DND-41 (cell line): ENCODE results near the gene SH3GLB2.

Source experiments
- ATAC-seq: fragments of 200-7000 bp; cut with Tn5 transposase; 3 replicates; pipeline ENCODE4 v1.9.1; 2021; ENCODE audit warnings: low read depth; ENCODE audit not compliant: insufficient read depth
- DNase-seq: peaks from one replicate; pipeline ENCODE4 v3.0.0-alpha.2; 2020
- H2AFZ ChIP-seq: 2 replicates; pipeline ENCODE4 v1.6.0; 2012; ENCODE audit warnings: low read depth, low read length
- H3K27ac ChIP-seq: 2 replicates; pipeline ENCODE4 v1.5.1; 2012; ENCODE audit warnings: low read length, inconsistent platforms
- H3K27me3 ChIP-seq: fragments of 200-600 bp; sonication (generic); 2 replicates; pipeline ENCODE4 v1.6.0; 2012; ENCODE audit warnings: low read length, mild to moderate bottlenecking, inconsistent platforms; ENCODE audit not compliant: insufficient read depth, poor library complexity
- H3K36me3 ChIP-seq: 2 replicates; pipeline ENCODE4 v1.5.1; 2012; ENCODE audit warnings: low read length, inconsistent platforms; ENCODE audit not compliant: insufficient read depth
- H3K4me1 ChIP-seq: 2 replicates; pipeline ENCODE4 v1.5.1; 2012; ENCODE audit warnings: mild to moderate bottlenecking, low read length; ENCODE audit not compliant: insufficient read depth
- H3K4me2 ChIP-seq: 2 replicates; pipeline ENCODE4 v1.6.0; 2012; ENCODE audit warnings: mild to moderate bottlenecking, moderate library complexity, low read length, inconsistent platforms; ENCODE audit not compliant: insufficient read depth
- H3K4me3 ChIP-seq, 2 experiments: fragments of 200-600 bp in 1 of 2; shearing (Covaris generic) in 1 of 2; 2 replicates each; pipeline ENCODE4 v1.5.1; 2012 to 2016; ENCODE audit warnings: inconsistent platforms in 2 of 2, low read length in 2 of 2, mild to moderate bottlenecking in 2 of 2, low read depth in 1 of 2, moderate library complexity in 1 of 2
- H3K79me2 ChIP-seq: 2 replicates; pipeline ENCODE4 v1.6.0; 2012; ENCODE audit warnings: low read length, inconsistent platforms; ENCODE audit not compliant: insufficient read depth
- H3K9ac ChIP-seq: 2 replicates; pipeline ENCODE4 v1.6.0; 2012; ENCODE audit warnings: low read depth, mild to moderate bottlenecking, inconsistent platforms, low read length, moderate library complexity
- H3K9me3 ChIP-seq: 2 replicates; pipeline ENCODE4 v1.5.1; 2012; ENCODE audit warnings: low read length, moderate library complexity, mild to moderate bottlenecking, inconsistent platforms; ENCODE audit not compliant: insufficient read depth, severe bottlenecking
- H4K20me1 ChIP-seq: 2 replicates; pipeline ENCODE4 v1.6.0; 2012; ENCODE audit warnings: low read length; ENCODE audit not compliant: insufficient read depth
- EZH2 ChIP-seq: IDR thresholded peaks from 3 replicates; pipeline ENCODE4 v1.6.1; 2012; ENCODE audit warnings: borderline replicate concordance, low read depth, mild to moderate bottlenecking, moderate library complexity, low read length, inconsistent platforms; ENCODE audit not compliant: severe bottlenecking
- TF ChIP-seq, protein P1 (sequence below): IDR thresholded peaks from 2 replicates; pipeline ENCODE4 v1.5.1; 2012; ENCODE audit warnings: borderline replicate concordance, low read length, moderate library complexity, mild to moderate bottlenecking; ENCODE audit not compliant: poor library complexity, severe bottlenecking; ENCODE audit errors: extremely low read depth

Gene SH3GLB2

DNA sequence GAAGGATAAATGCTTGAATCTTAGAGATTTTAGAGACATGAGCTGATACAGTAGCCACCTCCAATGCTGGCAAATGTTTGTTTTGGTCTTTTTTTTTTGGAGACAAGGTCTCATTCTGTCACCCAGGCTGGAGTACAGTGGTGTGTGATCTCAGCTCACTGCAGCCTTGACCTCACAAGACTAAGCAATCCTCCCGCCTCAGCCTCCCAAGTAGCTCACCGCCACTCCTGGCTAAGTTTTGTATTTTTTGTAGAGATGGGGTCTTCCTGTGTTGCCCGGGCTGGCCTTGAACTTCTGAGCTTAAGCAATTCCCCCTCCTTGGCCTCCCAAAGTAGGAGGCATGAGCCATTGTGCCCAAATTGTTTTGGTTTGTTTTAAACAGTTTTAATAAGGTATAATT, 46.0 kb upstream of the SH3GLB2 start:
- H3K4me2 ChIP-seq = no peak overlapping the region
- H3K4me3 ChIP-seq = no peak overlapping the region
- H3K79me2 ChIP-seq = no peaks in the 10 kb centered on the region
- H3K27me3 ChIP-seq = no peaks in the 10 kb centered on the region
- H3K36me3 ChIP-seq = peaks cover 8% of the 10 kb centered on the region
- no peaks in the 10 kb centered on the region; the same call in 1 of the 2 replicates for H4K20me1 ChIP-seq
- H3K9ac ChIP-seq = no peak overlapping the region
- DNase-seq (no peak), ATAC-seq (no peak)
- no peak overlapping the region for H2AFZ ChIP-seq
- H3K27ac ChIP-seq = no peak overlapping the region
- H3K4me1 ChIP-seq = peaks cover 3% of the 10 kb centered on the region; the same call in 1 of the 2 replicates
- TF ChIP-seq EZH2 = no peak
- TF ChIP-seq, protein P1, sequence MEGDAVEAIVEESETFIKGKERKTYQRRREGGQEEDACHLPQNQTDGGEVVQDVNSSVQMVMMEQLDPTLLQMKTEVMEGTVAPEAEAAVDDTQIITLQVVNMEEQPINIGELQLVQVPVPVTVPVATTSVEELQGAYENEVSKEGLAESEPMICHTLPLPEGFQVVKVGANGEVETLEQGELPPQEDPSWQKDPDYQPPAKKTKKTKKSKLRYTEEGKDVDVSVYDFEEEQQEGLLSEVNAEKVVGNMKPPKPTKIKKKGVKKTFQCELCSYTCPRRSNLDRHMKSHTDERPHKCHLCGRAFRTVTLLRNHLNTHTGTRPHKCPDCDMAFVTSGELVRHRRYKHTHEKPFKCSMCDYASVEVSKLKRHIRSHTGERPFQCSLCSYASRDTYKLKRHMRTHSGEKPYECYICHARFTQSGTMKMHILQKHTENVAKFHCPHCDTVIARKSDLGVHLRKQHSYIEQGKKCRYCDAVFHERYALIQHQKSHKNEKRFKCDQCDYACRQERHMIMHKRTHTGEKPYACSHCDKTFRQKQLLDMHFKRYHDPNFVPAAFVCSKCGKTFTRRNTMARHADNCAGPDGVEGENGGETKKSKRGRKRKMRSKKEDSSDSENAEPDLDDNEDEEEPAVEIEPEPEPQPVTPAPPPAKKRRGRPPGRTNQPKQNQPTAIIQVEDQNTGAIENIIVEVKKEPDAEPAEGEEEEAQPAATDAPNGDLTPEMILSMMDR = no peak
- H3K9me3 ChIP-seq = no peaks in the 10 kb centered on the region

DNA sequence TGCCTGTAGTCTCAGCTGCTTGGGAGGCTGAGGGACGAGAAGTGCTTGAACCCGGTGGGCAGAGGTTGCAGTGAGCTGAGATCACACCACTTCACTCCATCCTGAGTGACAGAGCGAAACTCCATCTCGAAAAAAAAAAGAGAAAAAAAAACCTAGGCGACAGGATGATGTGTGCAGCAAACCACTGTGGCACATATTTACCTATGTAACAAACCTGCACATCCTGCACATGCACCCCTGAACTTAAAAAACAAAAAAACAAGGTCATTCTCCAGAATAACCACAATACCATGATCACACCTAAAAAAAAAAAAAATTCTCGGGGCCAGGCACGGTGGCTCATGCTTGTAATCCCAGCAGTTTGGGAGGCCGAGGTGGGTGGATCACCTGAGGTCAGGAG, 45.3 kb upstream of the SH3GLB2 start:
- ATAC-seq (no peak), DNase-seq (no peak)
- Histone ChIP-seq H3K27me3 (no peaks in the 10 kb centered on the region), H3K9me3 (no peaks in the 10 kb centered on the region), H2AFZ (no peak overlapping the region), H3K27ac (no peak overlapping the region), H3K4me3 (no peak overlapping the region), H3K4me2 (no peak overlapping the region), H3K79me2 (no peaks in the 10 kb centered on the region), H3K36me3 (peaks cover 13% of the 10 kb centered on the region), H3K9ac (no peak overlapping the region), H4K20me1 (no peaks in the 10 kb centered on the region; the same call in 1 of the 2 replicates), H3K4me1 (no peaks in the 10 kb centered on the region)
- no peak for TF ChIP-seq EZH2
- TF ChIP-seq, protein P1 = no peak

DNA sequence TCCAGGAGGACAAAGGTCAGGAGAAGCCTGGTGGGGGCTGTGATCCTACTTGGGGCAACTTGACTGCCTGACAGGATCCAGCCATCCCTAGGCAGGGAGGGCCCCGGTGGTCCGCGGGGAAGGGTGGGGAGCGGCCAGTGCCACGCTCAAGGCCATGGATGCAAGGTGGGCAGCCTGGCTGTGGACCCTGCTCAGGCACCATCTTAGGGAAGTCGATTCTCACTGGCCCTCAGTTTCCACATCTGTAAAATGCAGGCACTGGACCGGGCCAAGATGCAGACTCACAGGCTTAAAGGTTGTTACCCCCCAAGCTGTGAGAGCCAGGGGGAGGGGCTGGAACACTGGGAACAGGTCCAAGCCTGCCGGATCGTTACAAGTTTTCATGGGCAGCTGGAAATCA, 44.0 kb upstream of the SH3GLB2 start:
- Histone ChIP-seq H4K20me1 (no peaks in the 10 kb centered on the region; the same call in 1 of the 2 replicates), H3K4me2 (no peak overlapping the region), H3K4me3 (no peak overlapping the region), H3K27me3 (no peaks in the 10 kb centered on the region), H3K36me3 (peaks cover 25% of the 10 kb centered on the region), H3K27ac (no peak overlapping the region), H3K79me2 (no peaks in the 10 kb centered on the region), H3K4me1 (no peaks in the 10 kb centered on the region), H2AFZ (no peak overlapping the region), H3K9me3 (no peaks in the 10 kb centered on the region), H3K9ac (no peak overlapping the region)
- DNase-seq = no peak
- TF ChIP-seq, protein P1 = no peak
- TF ChIP-seq EZH2 = no peak
- ATAC-seq = no peak
